HG02852 (cell line): ENCODE measurements around the gene NEUROD4.
"Not testable (repeated sequence)": the region's sequence is repeated elsewhere in the genome, so short reads cannot be mapped to it uniquely, and the experiment has no call there.

Experiments used
- ATAC-seq: cut with Tn5 transposase; IDR thresholded peaks from one replicate; pipeline ENCODE4 v1.9.1; 2021; ENCODE audit warnings: mild to moderate bottlenecking, moderate library complexity; ENCODE audit not compliant: unreplicated experiment

NEUROD4 gene, protein sequence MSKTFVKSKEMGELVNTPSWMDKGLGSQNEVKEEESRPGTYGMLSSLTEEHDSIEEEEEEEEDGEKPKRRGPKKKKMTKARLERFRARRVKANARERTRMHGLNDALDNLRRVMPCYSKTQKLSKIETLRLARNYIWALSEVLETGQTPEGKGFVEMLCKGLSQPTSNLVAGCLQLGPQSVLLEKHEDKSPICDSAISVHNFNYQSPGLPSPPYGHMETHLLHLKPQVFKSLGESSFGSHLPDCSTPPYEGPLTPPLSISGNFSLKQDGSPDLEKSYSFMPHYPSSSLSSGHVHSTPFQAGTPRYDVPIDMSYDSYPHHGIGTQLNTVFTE

DNA sequence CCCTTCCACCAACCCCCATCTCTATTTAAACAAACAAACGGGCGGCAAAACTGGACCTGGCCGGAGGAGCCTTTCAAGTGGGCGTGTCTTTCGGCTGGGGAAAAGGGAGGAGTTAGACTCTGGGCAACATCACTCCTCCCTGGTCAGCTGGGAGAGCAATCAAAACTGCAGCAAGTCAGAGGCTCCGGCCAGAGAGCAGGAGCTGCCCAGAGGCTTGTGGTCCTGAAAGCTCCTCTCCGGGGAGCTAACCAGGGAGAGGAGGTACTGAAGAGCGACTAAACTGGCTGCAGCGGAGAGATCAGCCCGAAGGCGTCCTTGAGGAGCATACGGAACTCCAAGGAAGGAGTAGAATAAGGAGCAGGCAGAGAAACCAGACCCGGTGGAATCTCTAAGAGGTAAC is at the start of gene NEUROD4:
Gene NEUROD4, plus strand, starts transcription at position 191 of the 400 bp plus-strand sequence. CDS start 6,466 bp downstream, outside the sequence.
- no peak for ATAC-seq

DNA sequence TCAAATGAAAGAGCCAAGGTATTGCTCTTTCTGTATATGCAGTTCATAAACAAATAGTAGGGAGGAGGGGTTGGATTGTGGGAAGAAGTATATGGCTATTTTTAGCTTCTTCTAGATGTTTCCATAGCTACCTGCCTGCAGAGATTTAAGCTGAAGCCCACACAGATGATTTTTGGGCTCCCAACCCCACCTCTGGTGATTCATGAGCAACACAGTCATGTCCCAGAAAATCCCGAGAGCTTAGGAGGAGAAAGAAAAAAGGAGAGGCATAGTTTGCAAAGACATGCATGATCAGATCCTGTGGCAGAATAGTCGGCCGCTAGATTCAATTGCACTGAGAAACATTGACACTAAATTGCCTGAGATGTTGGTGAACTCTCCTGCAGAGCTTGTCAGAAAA is 49.0 kb upstream of the NEUROD4 start:
- no peak for ATAC-seq

DNA sequence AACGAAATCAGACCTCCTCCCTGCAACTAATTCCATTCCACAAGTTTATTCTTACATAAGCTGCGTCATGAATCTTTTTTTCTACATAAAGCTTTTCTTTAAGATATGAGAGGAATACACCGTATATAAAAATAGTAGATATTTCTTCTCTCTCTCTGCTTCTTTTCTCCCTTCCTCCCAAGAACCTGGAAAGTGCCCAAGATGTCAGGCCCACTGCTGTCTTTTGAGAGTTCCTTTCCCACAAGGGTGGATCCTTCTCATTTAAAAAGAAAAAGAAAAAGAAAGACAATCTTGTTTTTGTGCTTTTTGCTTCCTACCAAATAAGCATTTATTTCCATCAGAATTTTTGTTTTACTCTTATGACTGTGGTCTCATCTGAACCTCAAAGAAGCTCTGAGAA is 46.2 kb upstream of the NEUROD4 start:
- no peak for ATAC-seq

DNA sequence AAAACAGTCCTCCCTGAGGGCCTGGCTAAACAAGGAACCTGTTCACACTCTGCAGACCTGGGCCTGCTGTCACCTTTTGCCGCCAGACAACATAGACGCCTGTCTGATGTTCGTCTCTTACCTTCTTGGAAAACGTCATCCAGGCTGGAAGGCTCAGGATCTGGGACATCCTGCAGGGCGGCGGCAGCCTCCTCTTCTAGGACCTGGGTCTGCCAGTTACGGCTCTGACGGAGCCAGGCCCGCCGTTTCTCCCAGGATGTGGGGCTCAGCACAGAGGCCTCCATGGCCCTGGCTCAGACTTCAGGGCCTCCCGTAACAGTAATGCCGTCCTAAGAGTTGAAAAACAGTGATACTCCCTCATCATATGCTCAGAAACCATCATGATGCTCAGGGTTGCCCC is 45.5 kb upstream of the NEUROD4 start:
- ATAC-seq = no peak

DNA sequence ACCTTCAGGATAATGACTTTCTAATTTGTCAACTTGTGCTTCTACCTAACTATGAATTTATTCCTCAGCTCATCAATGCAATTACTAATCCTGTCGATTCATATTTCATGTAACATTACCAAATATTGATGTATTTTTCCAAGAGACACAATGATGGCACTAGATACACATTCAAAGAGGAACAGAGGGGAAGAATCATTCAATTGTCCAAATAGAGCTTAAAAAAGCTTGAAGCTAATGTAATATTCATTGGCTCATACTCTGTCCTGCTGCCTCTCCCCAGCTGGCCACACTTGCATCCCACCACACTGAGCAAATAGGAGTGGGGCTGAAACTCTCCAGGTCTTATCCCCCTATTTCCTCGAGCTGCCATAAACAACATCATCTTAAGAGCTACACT is 44.5 kb upstream of the NEUROD4 start:
- no peak for ATAC-seq

DNA sequence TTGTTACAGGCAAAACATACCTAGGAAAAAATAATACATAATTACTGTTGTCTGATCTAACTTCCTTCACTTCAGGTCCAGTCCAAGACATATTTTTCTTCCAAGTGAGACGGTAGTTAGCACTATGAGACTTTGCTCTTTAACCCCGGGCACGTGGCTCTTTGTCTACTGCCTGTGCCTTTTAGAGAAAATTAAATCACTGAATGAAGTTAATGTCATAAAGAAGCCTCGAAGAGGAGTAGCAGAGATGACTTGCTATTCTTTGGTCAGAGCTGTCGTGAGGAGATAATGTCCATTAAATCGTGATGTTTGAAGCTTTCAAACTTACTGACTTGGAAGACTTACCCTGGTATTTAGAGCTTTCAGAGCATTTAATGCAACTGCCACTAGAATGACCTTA is 43.9 kb upstream of the NEUROD4 start:
- ATAC-seq = no peak

DNA sequence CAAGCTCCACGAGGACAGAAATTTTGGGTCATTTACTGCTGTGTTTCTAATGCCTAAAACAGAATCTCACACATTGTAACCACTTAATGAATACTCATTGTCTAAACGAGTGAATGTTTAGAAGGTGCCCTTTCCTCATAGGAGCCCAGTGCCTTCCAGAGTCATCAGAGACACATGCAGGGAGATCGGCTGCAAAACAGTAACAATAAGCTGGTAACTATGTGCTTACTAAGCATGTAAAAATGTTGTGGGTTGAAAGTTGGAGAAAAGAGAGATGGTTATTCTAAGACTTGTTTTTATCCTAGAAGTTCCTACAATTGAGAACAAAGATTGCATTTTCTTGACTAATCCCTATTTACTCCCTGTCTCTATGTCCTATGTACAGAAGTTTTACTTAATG is 42.6 kb upstream of the NEUROD4 start:
- ATAC-seq = no peak

DNA sequence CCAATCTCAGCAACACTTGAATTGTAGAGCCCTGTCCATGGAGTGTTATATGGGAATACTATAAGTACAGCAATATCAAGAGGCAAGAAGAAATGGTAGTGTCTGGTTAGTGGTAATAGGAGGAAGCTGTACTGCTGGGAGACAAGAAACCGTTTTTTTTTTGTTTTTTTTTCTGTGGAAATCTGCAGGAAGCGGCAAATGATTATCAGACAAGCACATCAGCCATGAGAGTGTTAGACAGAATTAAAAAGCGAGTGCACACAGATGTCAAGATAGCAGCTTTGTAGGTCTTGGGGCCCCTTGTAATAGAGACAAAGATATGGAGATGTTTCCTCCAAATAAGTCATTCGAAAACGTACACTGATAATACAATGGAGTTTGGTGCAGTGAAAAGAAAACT is 41.9 kb upstream of the NEUROD4 start:
- no peak for ATAC-seq

DNA sequence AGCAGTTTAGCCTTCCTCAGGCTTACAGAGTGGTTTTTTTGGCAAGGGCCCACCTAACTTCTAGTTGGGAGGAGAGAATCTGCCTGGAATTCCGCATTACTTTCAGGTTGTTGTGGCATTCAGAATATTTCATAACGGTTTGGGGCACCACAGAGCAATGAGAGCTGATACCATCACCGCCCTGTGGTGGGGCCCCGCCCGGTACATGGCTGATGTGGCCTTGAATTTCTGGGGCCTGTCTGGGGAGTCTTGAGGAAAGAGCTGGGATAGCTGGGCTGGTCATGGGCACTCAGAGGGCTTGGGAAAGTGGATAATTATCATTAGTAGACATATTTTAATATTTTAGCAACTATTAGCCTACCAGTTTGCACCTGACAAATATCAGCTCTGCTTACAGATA is 39.4 kb upstream of the NEUROD4 start:
- ATAC-seq = no peak

DNA sequence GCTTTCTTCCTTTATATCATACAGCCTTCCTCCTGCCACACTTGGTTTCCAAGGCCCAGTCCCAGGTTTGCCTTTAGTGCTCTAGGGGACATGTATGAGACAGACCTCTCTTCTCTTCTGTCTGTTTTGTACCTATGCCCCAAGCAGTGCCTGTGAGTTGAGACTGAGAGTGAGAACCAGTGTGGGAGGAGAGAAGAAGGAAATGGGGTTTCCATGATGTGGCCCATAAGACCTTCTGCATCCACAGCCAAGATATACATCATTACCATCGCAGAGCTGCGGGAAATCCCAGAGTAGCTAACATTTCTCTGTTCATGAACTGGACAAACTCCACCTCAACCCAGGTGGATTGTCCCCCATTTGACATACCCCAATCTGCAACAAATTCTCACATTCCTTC is 38.0 kb upstream of the NEUROD4 start:
- peak; percentile 32 for ATAC-seq

DNA sequence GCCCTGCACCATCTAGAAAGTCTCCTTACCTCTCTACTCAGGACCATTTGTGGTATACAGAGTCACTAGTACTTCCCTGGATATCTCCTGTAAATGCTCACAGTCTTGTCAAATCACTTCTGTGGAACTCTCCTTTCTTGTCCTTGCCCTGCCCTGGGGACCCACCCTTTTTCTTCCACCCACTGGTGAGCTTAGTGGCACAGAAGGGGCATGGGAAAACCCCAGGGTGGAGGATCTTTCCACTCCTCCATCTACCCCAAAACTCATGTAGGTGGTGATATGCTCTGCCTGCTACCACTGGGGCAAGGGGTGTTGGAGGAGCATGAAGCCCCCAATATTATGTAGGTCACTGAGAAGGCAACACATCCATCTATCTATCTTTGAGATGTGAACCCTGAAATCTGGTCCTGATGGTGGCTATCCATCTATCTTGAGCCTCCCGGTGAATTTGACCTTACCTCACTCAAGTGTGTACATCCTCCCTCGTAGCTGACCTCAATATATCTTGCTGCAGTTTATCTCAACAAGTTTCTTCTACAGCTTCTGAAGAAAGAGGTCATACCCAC is 36.2 kb upstream of the NEUROD4 start:
- ATAC-seq = no peak

DNA sequence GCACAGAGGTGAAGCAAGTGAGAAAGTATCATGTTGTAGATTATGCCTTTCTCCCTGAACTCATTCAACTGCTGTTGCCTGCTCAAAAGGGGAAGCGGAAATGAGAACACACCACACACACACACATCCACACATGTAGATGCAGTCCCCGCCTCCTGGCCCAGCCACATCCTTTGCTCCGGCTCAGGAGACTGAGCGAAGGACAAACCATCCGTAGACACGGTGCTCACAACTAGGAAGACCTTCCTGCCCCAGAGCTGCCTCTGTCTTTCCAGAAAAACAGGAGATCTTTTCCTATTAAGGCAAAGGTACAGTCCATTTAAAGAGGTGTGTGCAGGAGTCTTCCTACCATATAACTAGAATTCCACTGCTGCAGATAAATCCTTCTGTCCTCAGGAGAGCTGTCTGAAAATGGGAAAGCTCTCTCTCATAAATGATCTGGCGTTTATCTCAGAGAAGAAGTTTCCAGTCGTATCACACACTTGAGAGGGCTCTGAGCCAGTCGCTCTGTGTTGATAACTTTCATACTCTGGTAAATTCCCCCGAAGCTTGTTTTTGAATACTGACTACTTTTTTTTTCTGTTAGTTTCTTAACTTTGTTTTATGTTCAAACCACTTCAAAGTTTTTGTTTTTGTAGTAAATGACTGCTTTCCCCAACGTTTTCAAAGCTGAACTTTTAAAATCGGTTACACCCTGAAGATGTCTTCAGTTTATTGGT is 35.0 kb upstream of the NEUROD4 start, which contains the start of gene TESPA1:
Gene TESPA1, minus strand, starts transcription at position 105 of the 719 bp plus-strand sequence. CDS start 10,200 bp downstream, outside the sequence.
- peak; percentile 94 for ATAC-seq

DNA sequence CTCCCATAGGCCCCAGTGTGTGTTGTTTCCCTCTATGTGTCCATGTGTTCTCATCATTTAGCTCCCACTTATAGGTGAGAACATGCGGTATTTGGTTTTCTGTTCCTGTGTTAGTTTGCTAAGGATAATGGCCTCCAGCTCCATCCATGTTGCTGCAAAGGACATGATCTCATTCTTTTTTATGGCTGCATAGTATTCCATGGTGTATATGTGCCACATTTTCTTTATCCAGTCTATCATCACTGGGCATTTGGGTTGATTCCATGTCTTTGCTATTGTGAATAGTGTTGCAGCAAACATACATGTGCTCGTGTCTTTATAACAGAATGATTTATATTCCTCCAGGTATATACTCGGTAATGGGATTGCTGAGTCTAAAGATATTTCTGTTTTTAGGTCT is 33.0 kb upstream of the NEUROD4 start:
- ATAC-seq = not testable (repeated sequence)

DNA sequence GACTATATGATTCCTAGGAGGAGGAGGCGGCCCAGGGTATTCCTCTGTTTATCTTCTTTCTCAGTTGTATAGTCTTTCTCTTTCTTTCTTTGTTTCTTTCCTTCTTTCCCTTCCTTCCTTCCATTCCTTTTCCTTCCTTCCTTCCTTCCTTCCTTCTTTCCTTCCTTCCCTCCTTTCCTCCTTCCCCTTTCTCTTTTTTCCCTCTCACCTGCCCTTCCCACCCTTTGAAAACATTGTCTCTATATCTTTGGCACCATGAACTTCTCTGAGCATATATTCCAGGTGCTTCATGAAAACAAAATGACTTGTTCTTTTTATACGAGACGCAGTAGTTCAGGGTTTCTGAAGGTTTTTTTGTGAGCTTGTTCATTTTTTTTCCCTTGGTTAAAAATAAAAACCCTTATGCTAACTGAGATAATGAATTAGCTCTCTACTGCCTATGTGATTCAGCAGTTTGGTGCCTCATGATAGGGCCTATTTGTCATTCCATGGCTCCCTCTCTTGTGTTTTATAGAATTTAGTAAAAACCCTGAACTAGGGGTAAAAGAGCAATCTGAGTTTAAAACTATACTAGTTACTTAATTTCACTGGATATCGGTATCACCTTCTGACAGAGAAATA is 32.1 kb upstream of the NEUROD4 start:
- ATAC-seq = no peak

DNA sequence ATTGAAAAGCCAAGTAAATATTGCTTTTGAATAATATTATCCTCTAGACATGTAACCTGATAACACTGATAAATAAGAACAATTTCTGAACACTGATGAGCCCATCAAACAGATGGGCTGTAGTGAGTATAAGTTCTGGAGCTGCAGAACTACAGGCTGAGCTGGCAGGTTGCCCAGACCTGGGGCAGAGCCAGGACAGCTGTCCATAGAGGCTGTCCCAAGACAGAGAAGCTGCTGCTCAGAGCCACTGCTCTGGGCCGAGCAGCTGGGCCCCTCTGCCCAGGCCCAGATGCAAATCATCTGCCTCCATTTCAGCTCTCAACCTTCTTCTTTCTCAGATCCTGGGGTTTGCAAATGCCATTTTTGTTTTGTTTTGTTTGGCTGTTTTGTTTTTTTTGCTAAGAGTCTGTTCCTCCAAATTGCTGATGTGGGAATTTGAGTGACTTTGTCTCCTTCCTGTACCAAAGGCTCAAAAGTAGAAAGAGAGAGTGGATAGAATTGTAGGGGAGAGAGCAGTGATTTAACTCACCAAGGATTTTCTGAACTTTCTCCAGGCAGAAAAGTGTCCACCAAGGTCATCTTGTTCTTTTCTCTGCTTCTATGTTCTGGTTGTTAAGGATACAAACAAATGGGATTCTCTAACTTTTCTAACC is 31.2 kb upstream of the NEUROD4 start:
- no peak for ATAC-seq

DNA sequence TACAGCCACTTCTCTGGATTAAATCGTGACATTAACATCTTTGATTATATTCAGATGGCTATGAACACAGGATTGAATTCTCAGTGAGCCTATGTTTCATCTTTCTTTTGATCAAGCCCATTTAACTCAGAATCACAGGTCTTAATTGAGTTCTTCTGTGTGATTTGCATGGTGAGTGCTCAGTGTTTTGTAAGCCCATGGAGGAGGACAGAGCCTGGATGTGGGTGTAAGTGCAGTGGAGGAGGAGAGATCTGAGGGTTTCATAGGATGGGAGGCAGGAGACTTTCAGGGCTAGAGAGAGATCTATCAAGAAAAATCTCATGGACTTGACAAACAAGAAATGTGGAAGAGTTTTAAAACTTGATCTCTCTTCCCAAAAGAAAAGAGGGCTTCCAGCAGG is 29.9 kb upstream of the NEUROD4 start:
- ATAC-seq = no peak

DNA sequence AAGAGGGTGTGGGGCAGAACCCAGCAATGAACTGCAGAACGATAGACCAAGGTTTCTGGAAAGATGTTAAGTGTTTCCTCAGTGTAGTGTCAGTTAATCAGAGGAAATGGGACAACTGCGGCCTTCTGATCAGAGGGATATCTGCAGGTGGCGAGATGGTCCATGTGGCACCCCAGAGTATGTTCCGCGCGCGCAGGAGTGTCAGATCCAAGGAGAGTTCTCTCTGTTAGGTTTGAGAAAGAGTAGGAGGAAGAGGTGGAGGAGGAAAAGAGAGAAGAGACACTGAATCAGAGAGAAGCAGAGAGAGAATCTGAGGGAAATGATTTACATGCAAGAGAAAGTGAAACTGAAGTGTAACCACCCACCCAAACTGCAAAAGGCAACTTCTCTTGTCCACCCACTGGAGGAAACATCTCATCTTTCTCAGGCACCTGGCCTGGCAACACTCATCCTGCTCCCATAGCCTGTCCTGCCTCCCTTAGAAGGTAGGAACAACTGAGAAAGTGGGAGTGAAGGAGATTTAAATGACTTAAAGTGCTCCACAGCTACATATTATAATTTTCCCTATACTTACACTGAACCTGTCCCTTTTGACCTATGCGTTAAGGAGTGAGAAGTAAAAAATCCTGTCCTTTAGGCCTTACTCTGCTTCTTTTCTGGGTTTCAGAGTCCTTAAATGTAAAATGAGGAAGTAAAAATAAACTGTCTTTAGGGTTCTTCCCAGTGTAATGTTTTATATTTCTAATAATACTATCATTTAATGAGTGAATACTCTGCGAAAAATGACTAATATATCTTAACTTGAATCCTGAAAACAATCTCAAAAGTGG is 28.4 kb upstream of the NEUROD4 start:
- ATAC-seq = peak; percentile 75

DNA sequence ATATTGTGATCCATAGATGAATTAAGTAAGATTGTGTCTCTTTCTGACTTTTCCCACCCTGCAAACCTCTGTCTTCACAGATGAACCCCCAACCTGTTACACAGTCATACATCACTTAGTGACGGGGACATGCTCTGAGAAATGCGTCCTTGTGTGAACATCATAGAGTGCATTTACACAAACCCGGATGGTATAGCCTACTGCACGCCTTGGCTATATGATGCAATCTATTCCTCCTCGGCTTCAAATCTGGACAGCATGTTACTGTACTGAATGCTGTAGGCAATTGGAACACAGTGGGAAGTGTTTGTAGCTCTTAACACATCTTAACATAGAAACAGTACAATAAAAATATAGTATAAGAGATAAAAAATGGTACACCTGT is 27.8 kb upstream of the NEUROD4 start:
- peak; percentile 47 for ATAC-seq

DNA sequence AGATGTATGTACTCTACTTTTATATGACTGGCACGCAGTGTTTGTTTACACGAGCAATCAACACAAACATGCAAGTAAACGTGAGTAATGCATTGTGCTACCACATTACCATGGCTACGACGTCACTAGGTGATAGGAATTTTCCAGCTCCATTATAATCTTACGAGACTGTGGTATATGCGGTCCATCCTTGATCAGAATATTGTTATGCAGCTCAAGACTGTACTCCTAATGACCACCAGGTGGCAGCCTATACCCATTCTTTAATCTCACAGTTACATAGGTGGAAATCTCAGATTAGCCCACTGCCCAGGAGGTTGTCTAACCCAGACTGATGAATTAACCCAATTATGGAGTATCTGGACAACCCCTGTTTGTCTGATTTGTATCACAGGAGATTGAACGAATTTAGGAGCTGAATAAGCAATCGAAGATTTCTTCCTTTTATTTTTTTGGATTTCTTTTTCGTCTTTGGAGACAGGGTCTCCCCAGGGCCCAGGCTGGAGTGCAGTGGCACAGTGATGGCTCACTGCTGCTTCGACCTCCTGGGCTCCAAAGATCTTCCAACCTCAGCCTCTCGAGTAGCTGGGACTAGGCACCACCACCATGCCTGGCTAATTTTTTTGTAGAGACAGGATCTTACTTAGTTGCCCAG is 26.5 kb upstream of the NEUROD4 start:
- ATAC-seq = no peak

DNA sequence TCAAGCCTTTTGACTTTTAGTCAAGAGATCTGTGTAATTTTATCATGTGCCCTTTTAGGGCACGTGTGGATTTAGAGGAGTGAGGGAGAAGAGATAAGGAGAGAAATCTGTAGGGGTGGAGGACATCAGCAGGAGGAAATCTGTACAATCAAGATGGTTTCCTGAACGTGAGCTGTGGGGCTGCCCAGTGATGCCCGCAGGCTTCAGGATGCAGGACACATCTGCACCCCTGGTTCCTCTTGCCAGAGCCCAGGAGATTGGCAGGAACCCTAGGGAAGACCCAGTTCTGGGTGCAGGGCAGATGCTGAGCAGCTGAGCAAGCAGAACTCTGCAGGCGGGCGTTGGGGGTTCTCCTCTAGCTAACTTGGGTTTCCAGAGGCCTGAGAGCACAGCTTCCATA is 23.6 kb upstream of the NEUROD4 start:
- no peak for ATAC-seq
